ENCODE data around the gene ZDHHC15.
"Not testable (repeated sequence)": the region's sequence is repeated elsewhere in the genome, so short reads cannot be mapped to it uniquely, and the experiment has no call there.

Gene ZDHHC15

GRCh38 chrX:75337525-75337924, 185.3 kb downstream of the ZDHHC15 start:
- TF ChIP-seq CTCF (IDR thresholded peaks at IDR 0.05; ENCODE audit: borderline replicate concordance, insufficient read depth, low read depth, low read length): no peak
- no peak overlapping the region for H3K4me3 ChIP-seq (ENCODE audit: low read depth, low read length)

- no peak for TF ChIP-seq CTCF (IDR thresholded peaks at IDR 0.05; ENCODE audit: borderline replicate concordance, insufficient read depth, low read depth, low read length)
- no peak overlapping the region for H3K4me3 ChIP-seq (ENCODE audit: low read depth, low read length)
These were observed 187.7 kb downstream of the ZDHHC15 start for GRCh38 chrX:75335127-75335458.

- H3K4me3 ChIP-seq (ENCODE audit: low read depth, low read length): not testable (repeated sequence)
These were observed 188.3 kb downstream of the ZDHHC15 start for GRCh38 chrX:75334407-75335126.

- no peak overlapping the region for H3K4me3 ChIP-seq (ENCODE audit: low read depth, low read length)
- TF ChIP-seq CTCF (IDR thresholded peaks at IDR 0.05; ENCODE audit: borderline replicate concordance, insufficient read depth, low read depth, low read length): no peak
These were observed 195.2 kb downstream of the ZDHHC15 start for GRCh38 chrX:75327607-75328006.

All from GM12875 (cell line).